Neural progenitor cell (in vitro differentiated cells): Measurements from ENCODE around the gene XRCC1.
"Not testable (repeated sequence)": the region's sequence is repeated elsewhere in the genome, so short reads cannot be mapped to it uniquely, and the experiment has no call there.

Experiments
- CTCF ChIP-seq: fragments of 200-600 bp; sonication (generic); IDR thresholded peaks from 2 replicates; pipeline ENCODE4 v1.5.1; 2017; ENCODE audit warnings: antibody characterized with exemption, mild to moderate bottlenecking
- EZH2 ChIP-seq: fragments of 200-600 bp; sonication (generic); IDR thresholded peaks from 2 replicates; pipeline ENCODE4 v1.6.1; 2017; ENCODE audit warnings: antibody characterized with exemption, mild to moderate bottlenecking, moderate library complexity
- EZH2phosphoT487 ChIP-seq: fragments of 200-600 bp; sonication (generic); IDR thresholded peaks from 2 replicates; pipeline ENCODE4 v1.6.1; 2017; ENCODE audit warnings: antibody characterized with exemption

- TF ChIP-seq CTCF, EZH2phosphoT487, EZH2: not testable (repeated sequence)
Measured at GRCh38 chr19:43600326-43600725, 25.0 kb upstream of the XRCC1 start.
